ENCODE measurements around the gene BRIP1.

- TF ChIP-seq CTCF (IDR thresholded peaks at IDR 0.05) (no peak), EZH2 (IDR thresholded peaks at IDR 0.05) (no peak)
These were observed 39.9 kb upstream of the BRIP1 start for GRCh38 chr17:61903251-61903650.
